Coronary artery (tissue), 2 donors: Measurements from ENCODE around the gene GCH1.
"Not testable (repeated sequence)": the region's sequence is repeated elsewhere in the genome, so short reads cannot be mapped to it uniquely, and the experiment has no call there.

Experiments used
- DNase-seq: peaks from one replicate; pipeline ENCODE4 v3.0.0-alpha.2; 2017; ENCODE audit warnings: low spot score
- H3K27ac ChIP-seq, 2 donors: fragments of 200-600 bp; sonication (generic); one replicate each; pipeline ENCODE4 v1.5.1; 2016 to 2019
- H3K4me3 ChIP-seq: fragments of 200-600 bp; sonication (generic); 2 replicates; pipeline ENCODE4 v1.5.1; 2016; ENCODE audit warnings: mild to moderate bottlenecking, moderate library complexity
- TF ChIP-seq, protein P1 (sequence below): fragments of 200-600 bp; sonication (generic); IDR thresholded peaks from one replicate; pipeline ENCODE4 v1.5.1; 2019; ENCODE audit warnings: antibody characterized with exemption

Gene GCH1

GRCh38 chr14:54909817-54910558 is 7.4 kb upstream of the GCH1 start:
- TF ChIP-seq, protein P1, sequence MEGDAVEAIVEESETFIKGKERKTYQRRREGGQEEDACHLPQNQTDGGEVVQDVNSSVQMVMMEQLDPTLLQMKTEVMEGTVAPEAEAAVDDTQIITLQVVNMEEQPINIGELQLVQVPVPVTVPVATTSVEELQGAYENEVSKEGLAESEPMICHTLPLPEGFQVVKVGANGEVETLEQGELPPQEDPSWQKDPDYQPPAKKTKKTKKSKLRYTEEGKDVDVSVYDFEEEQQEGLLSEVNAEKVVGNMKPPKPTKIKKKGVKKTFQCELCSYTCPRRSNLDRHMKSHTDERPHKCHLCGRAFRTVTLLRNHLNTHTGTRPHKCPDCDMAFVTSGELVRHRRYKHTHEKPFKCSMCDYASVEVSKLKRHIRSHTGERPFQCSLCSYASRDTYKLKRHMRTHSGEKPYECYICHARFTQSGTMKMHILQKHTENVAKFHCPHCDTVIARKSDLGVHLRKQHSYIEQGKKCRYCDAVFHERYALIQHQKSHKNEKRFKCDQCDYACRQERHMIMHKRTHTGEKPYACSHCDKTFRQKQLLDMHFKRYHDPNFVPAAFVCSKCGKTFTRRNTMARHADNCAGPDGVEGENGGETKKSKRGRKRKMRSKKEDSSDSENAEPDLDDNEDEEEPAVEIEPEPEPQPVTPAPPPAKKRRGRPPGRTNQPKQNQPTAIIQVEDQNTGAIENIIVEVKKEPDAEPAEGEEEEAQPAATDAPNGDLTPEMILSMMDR = no peak
- Histone ChIP-seq H3K4me3 (no peak overlapping the region), H3K27ac (no peak overlapping the region)
- no peak for DNase-seq

DNA sequence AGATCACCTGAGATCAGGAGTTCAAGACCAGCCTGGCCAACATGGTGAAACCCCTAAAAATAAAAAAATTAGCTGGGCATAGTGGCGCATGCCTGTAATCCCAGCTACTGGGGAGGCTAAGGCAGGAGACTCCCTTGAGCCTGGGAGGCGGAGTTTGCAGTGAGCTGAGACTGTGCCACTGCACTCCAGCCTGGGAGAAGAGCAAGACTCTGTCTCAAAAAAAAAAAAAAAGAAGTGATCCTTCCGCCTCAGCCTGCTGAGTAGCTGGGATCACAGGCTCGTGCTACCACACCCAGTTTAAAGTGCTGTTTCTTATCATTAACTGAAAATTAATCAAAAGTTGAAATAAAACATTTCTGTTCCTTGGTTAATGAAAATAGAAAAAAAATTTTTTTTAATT is 6.3 kb upstream of the GCH1 start:
- not testable (repeated sequence) for H3K27ac ChIP-seq, H3K4me3 ChIP-seq, DNase-seq

GRCh38 chr14:54908190-54908589 is 5.6 kb upstream of the GCH1 start:
- TF ChIP-seq, protein P1 = no peak
- H3K27ac ChIP-seq = no peak overlapping the region
- no peak overlapping the region for H3K4me3 ChIP-seq
- no peak for DNase-seq

- DNase-seq = no peak
- Histone ChIP-seq H3K27ac (no peak overlapping the region), H3K4me3 (no peak overlapping the region)
- TF ChIP-seq, protein P1 = no peak
These were observed 3.4 kb upstream of the GCH1 start for GRCh38 chr14:54906075-54906474.

GRCh38 chr14:54902143-54902520 is 494 bp downstream of the GCH1 start:
- TF ChIP-seq, protein P1 = no peak
- peak overlapping the region; percentile 76 for H3K4me3 ChIP-seq
- peak overlapping the region in 1 of 2 donors; percentile 78 for H3K27ac ChIP-seq
- peak; percentile 85 for DNase-seq

GRCh38 chr14:54901380-54902142 is 1.1 kb downstream of the GCH1 start:
- TF ChIP-seq, protein P1 = no peak
- H3K27ac ChIP-seq = peak overlapping the region in 1 of 2 donors; percentile 78
- no peak for DNase-seq

DNA sequence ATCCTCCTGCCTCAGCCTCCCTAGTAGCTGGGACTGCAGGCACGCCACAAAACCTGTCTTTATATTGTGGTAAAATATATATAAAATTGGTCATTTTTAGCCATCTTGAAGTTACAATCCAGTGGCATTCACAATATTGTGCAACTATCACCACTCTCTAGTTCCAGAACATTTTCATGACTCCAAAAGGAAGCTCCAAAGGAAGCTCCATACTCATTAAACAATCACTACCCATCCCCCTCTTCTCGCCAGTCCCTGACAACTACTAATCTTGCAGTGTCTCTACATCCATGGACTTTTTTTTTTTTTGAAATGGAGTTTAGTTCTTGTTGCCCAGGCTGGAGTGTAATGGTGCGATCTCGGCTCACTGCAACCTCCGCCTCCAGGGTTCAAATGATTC is 3.1 kb downstream of the GCH1 start:
- TF ChIP-seq, protein P1 = no peak
- no peak overlapping the region for H3K4me3 ChIP-seq
- H3K27ac ChIP-seq = no peak overlapping the region
- DNase-seq = no peak

More at GRCh38 chr14:54901380-54902142, 1.1 kb downstream of the GCH1 start:
- peak overlapping the region; percentile 76 for H3K4me3 ChIP-seq

DNA sequence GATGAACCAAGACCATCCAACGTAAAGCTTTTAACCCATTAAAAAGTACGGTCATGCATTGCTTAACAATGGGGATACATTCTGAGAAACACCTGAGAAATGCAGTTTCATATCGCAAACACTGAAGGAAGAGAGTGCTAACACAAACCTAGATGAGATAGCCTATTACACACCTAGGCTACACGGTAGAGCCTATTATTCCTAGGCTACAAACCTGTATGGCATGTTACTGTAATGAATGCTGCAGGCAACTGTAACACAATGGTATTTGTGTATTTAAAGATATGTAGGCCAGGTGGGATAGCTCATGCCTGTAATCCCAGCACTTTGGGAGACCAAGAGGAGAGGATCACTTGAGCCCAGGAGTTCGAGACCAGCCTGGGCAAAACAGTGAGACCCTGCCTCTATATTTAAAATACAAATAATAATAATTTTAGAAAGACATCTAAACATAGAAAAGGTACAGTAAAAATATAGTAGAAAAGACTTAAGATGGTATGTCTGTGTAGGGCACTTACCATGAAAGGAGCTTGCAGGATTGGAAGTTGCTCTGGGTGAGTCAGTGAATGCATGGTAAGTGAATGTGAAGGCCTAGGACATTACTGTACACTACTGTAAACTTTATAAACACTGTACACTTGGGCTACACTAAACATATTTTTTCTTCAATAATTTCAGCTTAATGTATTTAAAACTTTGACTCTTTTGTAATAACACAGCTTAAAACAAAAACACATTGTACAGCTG is 4.6 kb downstream of the GCH1 start:
- H3K4me3 ChIP-seq, H3K27ac ChIP-seq, DNase-seq: not testable (repeated sequence)
